H9 (cell line): ENCODE data around the gene C1QB. TPM values are rescaled to one million over a fixed set of nuclear protein-coding genes. Genes with fewer than 3 reads are reported as not detected.

Experiments used
- DNase-seq: peaks from one replicate; pipeline ENCODE4 v3.0.0-alpha.2; 2017
- H2AFZ ChIP-seq: one replicate; pipeline ENCODE4 v1.6.1; 2013; ENCODE audit warnings: mild to moderate bottlenecking, low read length, control low read depth, moderate library complexity
- H2AK5ac ChIP-seq: 2 replicates; pipeline ENCODE4 v1.6.1; 2013; ENCODE audit warnings: low read length, control low read depth, mixed read lengths; ENCODE audit not compliant: insufficient read length
- H2BK120ac ChIP-seq: one replicate; pipeline ENCODE4 v1.6.1; 2013; ENCODE audit warnings: low read depth, mild to moderate bottlenecking, low read length, control low read depth, inconsistent platforms; ENCODE audit not compliant: poor library complexity, severe bottlenecking
- H2BK12ac ChIP-seq: 2 replicates; pipeline ENCODE4 v1.6.1; 2013; ENCODE audit warnings: low read length, control low read depth, mixed read lengths, low read depth; ENCODE audit not compliant: insufficient read length
- H2BK15ac ChIP-seq: 2 replicates; pipeline ENCODE4 v1.6.1; 2013; ENCODE audit warnings: low read depth, low read length, control low read depth
- H2BK20ac ChIP-seq: one replicate; pipeline ENCODE4 v1.6.1; 2013; ENCODE audit warnings: low read depth, mild to moderate bottlenecking, low read length, control low read depth, inconsistent platforms; ENCODE audit not compliant: poor library complexity, severe bottlenecking
- H2BK5ac ChIP-seq: 2 replicates; pipeline ENCODE4 v1.6.1; 2013; ENCODE audit warnings: low read length, control low read depth, mixed read lengths; ENCODE audit not compliant: insufficient read length
- H3K14ac ChIP-seq: 2 replicates; pipeline ENCODE4 v1.6.1; 2013; ENCODE audit warnings: low read length, control low read depth; ENCODE audit not compliant: insufficient read depth
- H3K18ac ChIP-seq: 2 replicates; pipeline ENCODE4 v1.6.1; 2013; ENCODE audit warnings: low read depth, mild to moderate bottlenecking, mixed read lengths, low read length, control low read depth; ENCODE audit not compliant: insufficient read length
- H3K23ac ChIP-seq: 2 replicates; pipeline ENCODE4 v1.6.1; 2013; ENCODE audit warnings: low read length, control low read depth, mixed read lengths, low read depth; ENCODE audit not compliant: insufficient read length
- H3K23me2 ChIP-seq: 2 replicates; pipeline ENCODE4 v1.6.1; 2013; ENCODE audit warnings: low read depth, mild to moderate bottlenecking, mixed read lengths, low read length, control low read depth; ENCODE audit not compliant: insufficient read length, poor library complexity, severe bottlenecking
- H3K27ac ChIP-seq: 2 replicates; pipeline ENCODE4 v1.5.1; 2013; ENCODE audit warnings: low read length, control low read depth, mixed read lengths, low read depth; ENCODE audit not compliant: insufficient read length
- H3K27me3 ChIP-seq: 2 replicates; pipeline ENCODE4 v1.6.1; 2013; ENCODE audit warnings: low read length, control low read depth, inconsistent platforms; ENCODE audit not compliant: insufficient read depth
- H3K4ac ChIP-seq: 2 replicates; pipeline ENCODE4 v1.6.1; 2013; ENCODE audit warnings: low read depth, mild to moderate bottlenecking, control low read depth, inconsistent platforms, low read length, moderate library complexity
- H3K4me1 ChIP-seq: 2 replicates; pipeline ENCODE4 v1.6.1; 2013; ENCODE audit warnings: low read length, control low read depth, inconsistent platforms; ENCODE audit not compliant: insufficient read depth
- H3K4me2 ChIP-seq: 2 replicates; pipeline ENCODE4 v1.6.1; 2013; ENCODE audit warnings: low read length, control low read depth, mixed read lengths; ENCODE audit not compliant: insufficient read length, insufficient read depth
- H3K56ac ChIP-seq: 2 replicates; pipeline ENCODE4 v1.6.1; 2013; ENCODE audit warnings: low read depth, mild to moderate bottlenecking, mixed read lengths, low read length, control low read depth; ENCODE audit not compliant: insufficient read length
- H3K79me1 ChIP-seq: 2 replicates; pipeline ENCODE4 v1.6.1; 2013; ENCODE audit warnings: low read depth, mild to moderate bottlenecking, moderate library complexity, low read length, control low read depth, inconsistent platforms; ENCODE audit not compliant: insufficient read depth, poor library complexity, severe bottlenecking
- H3K79me2 ChIP-seq: 2 replicates; pipeline ENCODE4 v1.6.1; 2013; ENCODE audit warnings: low read length, control low read depth, inconsistent platforms; ENCODE audit not compliant: insufficient read depth
- H3K9ac ChIP-seq: 2 replicates; pipeline ENCODE4 v1.6.1; 2013; ENCODE audit warnings: low read length, control low read depth, mixed read lengths; ENCODE audit not compliant: insufficient read length; ENCODE audit errors: extremely low read depth
- H3K9me3 ChIP-seq: one replicate; pipeline ENCODE4 v1.6.1; 2013; ENCODE audit warnings: low read depth, low read length, inconsistent platforms; ENCODE audit not compliant: control insufficient read depth
- H3T11ph ChIP-seq: one replicate; pipeline ENCODE4 v1.6.1; 2013; ENCODE audit warnings: mild to moderate bottlenecking, low read length, control low read depth, inconsistent platforms
- H4K20me1 ChIP-seq: one replicate; pipeline ENCODE4 v1.6.1; 2013; ENCODE audit not compliant: control insufficient read depth, insufficient read length, insufficient read depth
- H4K5ac ChIP-seq: 2 replicates; pipeline ENCODE4 v1.6.1; 2013; ENCODE audit warnings: low read depth, mild to moderate bottlenecking, mixed read lengths, low read length, control low read depth; ENCODE audit not compliant: insufficient read length
- H4K8ac ChIP-seq: replicated peaks from 2 replicates; pipeline ENCODE4 v1.6.1; 2013; ENCODE audit warnings: low read length, control low read depth, mixed read lengths, low read depth; ENCODE audit not compliant: insufficient read length
- H4K91ac ChIP-seq: 2 replicates; pipeline ENCODE4 v1.6.1; 2013; ENCODE audit warnings: low read depth, mild to moderate bottlenecking, moderate library complexity, mixed read lengths, low read length, control low read depth; ENCODE audit not compliant: insufficient read length
- H3K27ac Mint-ChIP-seq, 3 experiments: 2 replicates in 2 of 3; 3 replicates in 1 of 3; pipeline ENCODE4 v1.8.0; 2020 to 2021; ENCODE audit warnings: mixed read lengths in 3 of 3, mild to moderate bottlenecking in 1 of 3, moderate library complexity in 1 of 3
- H3K27me3 Mint-ChIP-seq: 2 replicates; pipeline ENCODE4 v1.8.0; 2021; ENCODE audit warnings: low read depth, mild to moderate bottlenecking, moderate library complexity, mixed read lengths
- H3K36me3 Mint-ChIP-seq, 3 experiments: 2 replicates in 2 of 3; 3 replicates in 1 of 3; pipeline ENCODE4 v1.8.0; 2020 to 2021; ENCODE audit warnings: low read depth in 3 of 3, mixed read lengths in 3 of 3; ENCODE audit not compliant: insufficient read depth in 1 of 3
- H3K4me1 Mint-ChIP-seq, 2 experiments: 2 replicates each; pipeline ENCODE4 v1.8.0; 2020; ENCODE audit warnings: mixed read lengths in 2 of 2
- H3K4me3 Mint-ChIP-seq, 2 experiments: 2 replicates in 1 of 2; 3 replicates in 1 of 2; pipeline ENCODE4 v1.8.0; 2020 to 2021; ENCODE audit warnings: mild to moderate bottlenecking in 2 of 2, mixed read lengths in 2 of 2, moderate library complexity in 1 of 2
- H3K9me3 Mint-ChIP-seq, 2 experiments: 2 replicates in 1 of 2; 3 replicates in 1 of 2; pipeline ENCODE4 v1.8.0; 2020; ENCODE audit warnings: mild to moderate bottlenecking in 2 of 2, mixed read lengths in 2 of 2, moderate library complexity in 1 of 2
- CTCF ChIP-seq: fragments of 200-600 bp; sonication (generic); conservative IDR thresholded peaks from 3 replicates; pipeline ENCODE4 v1.8.0; 2021; ENCODE audit warnings: antibody characterized with exemption, mild to moderate bottlenecking
- WGBS: extraction: QIAGEN DNeasy Blood & Tissue Kit; methylation state at CpG from one replicate; pipeline ENCODE4 v1.1.7; 2013; ENCODE audit warnings: missing lambda C conversion rate, low lambda C conversion rate, mixed read lengths; ENCODE audit not compliant: insufficient read length; ENCODE audit errors: extremely low coverage; 5-methylcytosine and 5-hydroxymethylcytosine counted together
- total RNA-seq: library from RNA; stranded (reverse); gene quantifications from 2 replicates; pipeline ENCODE4 v1.2.1, GENCODE V29; 2021

Gene C1QB
- total RNA-seq, 1 experiment from 2014 or later: not detected

DNA sequence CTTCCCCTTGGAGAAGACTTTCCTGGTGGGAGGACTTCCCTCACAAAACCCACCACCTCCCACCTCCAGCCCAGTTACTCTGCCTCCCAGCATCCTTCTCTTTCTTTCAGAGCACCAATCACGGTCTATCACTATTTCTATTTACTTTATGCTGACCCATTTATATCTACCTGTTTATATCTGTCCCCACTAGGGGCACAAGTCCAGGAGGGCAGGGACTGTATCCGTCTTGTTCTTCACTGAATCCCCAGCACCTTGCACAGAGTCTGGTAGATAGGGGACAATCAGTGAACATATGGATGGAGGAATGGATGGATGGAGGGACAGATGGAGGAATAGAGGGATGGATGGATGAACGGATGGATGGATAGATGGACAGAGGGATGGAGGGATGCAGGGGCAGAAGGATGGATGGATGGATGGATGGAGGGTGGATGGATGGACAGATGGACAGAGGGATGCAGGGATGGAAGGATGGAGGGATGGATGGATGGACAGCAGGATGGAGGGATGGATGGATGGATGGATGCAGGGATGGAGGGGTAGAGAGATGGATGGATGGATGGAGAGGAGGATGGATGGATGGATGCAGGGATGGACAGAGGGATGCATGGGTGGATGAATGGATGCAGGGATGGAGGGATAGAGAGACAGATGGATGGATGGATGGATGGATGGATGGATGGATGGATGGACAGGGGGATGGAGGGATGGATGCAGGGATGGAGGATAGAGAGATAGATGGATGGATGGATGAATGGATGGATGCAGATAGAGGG, 5.5 kb downstream of the C1QB start:
- TF ChIP-seq CTCF: peak; percentile 31; the same call in 1 of the 3 replicates
- no peaks in the 10 kb centered on the region for H3K79me1 ChIP-seq
- no peak overlapping the region for H3K14ac ChIP-seq
- peaks cover 2 to 9% of the 10 kb centered on the region in 2 experiments for H3K4me1 Mint-ChIP-seq
- H3K27me3 ChIP-seq: no peaks in the 10 kb centered on the region; the same call in 1 of the 2 replicates
- H2BK12ac ChIP-seq: no peak overlapping the region
- no peak overlapping the region for H3K4ac ChIP-seq
- H3K18ac ChIP-seq: no peak overlapping the region
- H3K56ac ChIP-seq: peak overlapping the region; percentile 40
- no peak for DNase-seq
- H3K27ac Mint-ChIP-seq: no peak overlapping the region; a peak in 1 of 7 replicates
- H3K27ac ChIP-seq: no peak overlapping the region
- no peaks in the 10 kb centered on the region for H4K20me1 ChIP-seq
- H4K91ac ChIP-seq: no peak overlapping the region
- no peak overlapping the region for H2BK20ac ChIP-seq
- H2BK15ac ChIP-seq: no peak overlapping the region
- H3K9me3 ChIP-seq: no peaks in the 10 kb centered on the region
- no peak overlapping the region for H2AK5ac ChIP-seq
- H3K9me3 Mint-ChIP-seq: no peaks in the 10 kb centered on the region
- no peak overlapping the region for H3K9ac ChIP-seq
- no peak overlapping the region for H3K4me2 ChIP-seq
- H3T11ph ChIP-seq: no peak overlapping the region
- no peaks in the 10 kb centered on the region for H3K23me2 ChIP-seq
- H3K4me1 ChIP-seq: no peaks in the 10 kb centered on the region
- peaks cover 24% of the 10 kb centered on the region for H3K27me3 Mint-ChIP-seq
- WGBS: no CpG with 5 or more reads among the region's 3 CpGs
- no peaks in the 10 kb centered on the region for H3K79me2 ChIP-seq
- H3K4me3 Mint-ChIP-seq: no peak overlapping the region
- no peak overlapping the region for H4K5ac ChIP-seq
- no peaks in the 10 kb centered on the region for H3K36me3 Mint-ChIP-seq
- no peak overlapping the region for H3K23ac ChIP-seq
- H4K8ac ChIP-seq: no peak overlapping the region
- H2BK5ac ChIP-seq: no peak overlapping the region
- H2BK120ac ChIP-seq: no peak overlapping the region
- no peak overlapping the region for H2AFZ ChIP-seq
